Gastroesophageal sphincter (tissue), 4 donors: Measurements from ENCODE around the gene BRINP3. TPM values are rescaled to one million over a fixed set of nuclear protein-coding genes. Genes with fewer than 3 reads are reported as not detected.

Experiments used
- ATAC-seq: fragments of 150-250 bp; one replicate; pipeline ENCODE4 v1.9.1; 2016; ENCODE audit warnings: mild to moderate bottlenecking, moderate library complexity
- H3K27ac ChIP-seq, 4 donors: fragments of 200-600 bp; sonication (generic) in 3 of 4; 1 replicate in 3 of 4; 2 replicates in 1 of 4; pipeline ENCODE4 v1.5.1; 2016 to 2019
- H3K27me3 ChIP-seq: fragments of 200-600 bp; sonication (generic); one replicate; pipeline ENCODE4 v1.5.1; 2019
- H3K36me3 ChIP-seq, 2 donors: fragments of 200-600 bp; sonication (generic); one replicate each; pipeline ENCODE4 v1.5.1; 2019; ENCODE audit warnings: control low read depth in 1 of 2
- H3K4me1 ChIP-seq, 3 donors: fragments of 200-600 bp; sonication (generic); 1 replicate in 2 of 3; 2 replicates in 1 of 3; pipeline ENCODE4 v1.5.1; 2016 to 2019; ENCODE audit warnings: control low read depth in 2 of 3
- H3K4me3 ChIP-seq, 2 donors: fragments of 200-600 bp; sonication (generic); one replicate each; pipeline ENCODE4 v1.5.1; 2019; ENCODE audit warnings: mild to moderate bottlenecking in 1 of 2, moderate library complexity in 1 of 2
- H3K9me3 ChIP-seq, 3 donors: fragments of 200-600 bp; sonication (generic); one replicate each; pipeline ENCODE4 v1.5.1; 2017 to 2019; ENCODE audit warnings: control low read depth in 2 of 3
- CTCF ChIP-seq, 4 experiments: fragments of 200-600 bp in 2 of 4; fragments of 450-650 bp in 2 of 4; sonication (generic) in 1 of 4; IDR thresholded peaks; one replicate each; pipeline ENCODE4 v1.5.1; 2017 to 2019; ENCODE audit warnings: antibody characterized with exemption in 4 of 4, mild to moderate bottlenecking in 2 of 4, moderate library complexity in 2 of 4
- EP300 ChIP-seq: sonication (generic); formaldehyde crosslinking; IDR thresholded peaks from one replicate; pipeline ENCODE4 v1.6.1; 2017; ENCODE audit warnings: antibody characterized with exemption, mild to moderate bottlenecking
- POLR2A ChIP-seq, 2 donors: fragments of 450-650 bp; IDR thresholded peaks; one replicate each; pipeline ENCODE4 v1.6.1; 2017; ENCODE audit warnings: antibody characterized with exemption in 2 of 2, mild to moderate bottlenecking in 2 of 2, moderate library complexity in 1 of 2
- POLR2AphosphoS5 ChIP-seq: sonication (generic); formaldehyde crosslinking; IDR thresholded peaks from one replicate; pipeline ENCODE4 v1.6.1; 2017; ENCODE audit warnings: antibody characterized with exemption
- WGBS, 2 donors: methylation state at CpG; one replicate each; pipeline ENCODE4 v1.1.5; 2018; ENCODE audit warnings: low coverage in 1 of 2; 5-methylcytosine and 5-hydroxymethylcytosine counted together
- total RNA-seq, 4 donors: library from RNA; depleted of rRNA; stranded (reverse); fragments of >200 nt; gene quantifications; one replicate each; pipeline ENCODE4 v1.1.0, GENCODE V29; 2016

Gene BRINP3
- total RNA-seq, 4 donors from 2014 or later = 6.7 to 24.7 (median 12.0) TPM

GRCh38 chr1:190303501-190303900, 174.2 kb downstream of the BRINP3 start:
- no peak overlapping the region for H3K27ac ChIP-seq
- no peaks in the 10 kb centered on the region for H3K4me1 ChIP-seq
- no peak overlapping the region for H3K4me3 ChIP-seq
- H3K9me3 ChIP-seq = no peaks in the 10 kb centered on the region
- no peaks in the 10 kb centered on the region for H3K36me3 ChIP-seq
- no peak for TF ChIP-seq EP300
- no peak for TF ChIP-seq POLR2A (IDR thresholded peaks at IDR 0.05)
- no peak for TF ChIP-seq POLR2AphosphoS5
- TF ChIP-seq CTCF (IDR thresholded peaks at IDR 0.05) = no peak
- H3K27me3 ChIP-seq = no peaks in the 10 kb centered on the region
- no peak for ATAC-seq

GRCh38 chr1:190296453-190296852, 181.2 kb downstream of the BRINP3 start:
- 55 to 100% methylated on average over 2 of the region's 2 CpGs for WGBS, 2 donors

GRCh38 chr1:190289897-190290296, 187.8 kb downstream of the BRINP3 start:
- TF ChIP-seq POLR2A (IDR thresholded peaks at IDR 0.05) = no peak
- no peak for TF ChIP-seq EP300
- no peak for TF ChIP-seq CTCF (IDR thresholded peaks at IDR 0.05)
- TF ChIP-seq POLR2AphosphoS5 = no peak
- Histone ChIP-seq H3K4me1 (no peaks in the 10 kb centered on the region), H3K36me3 (no peaks in the 10 kb centered on the region), H3K9me3 (no peaks in the 10 kb centered on the region), H3K27me3 (no peaks in the 10 kb centered on the region), H3K27ac (no peak overlapping the region), H3K4me3 (no peak overlapping the region)
- ATAC-seq = no peak
- WGBS, 2 donors = 76 to 95% methylated on average over 2 of the region's 2 CpGs

More at GRCh38 chr1:190296453-190296852, 181.2 kb downstream of the BRINP3 start:
- Histone ChIP-seq H3K9me3 (no peaks in the 10 kb centered on the region), H3K4me1 (no peaks in the 10 kb centered on the region), H3K27ac (no peak overlapping the region), H3K4me3 (no peak overlapping the region), H3K36me3 (no peaks in the 10 kb centered on the region), H3K27me3 (no peaks in the 10 kb centered on the region)
- TF ChIP-seq CTCF (IDR thresholded peaks at IDR 0.05) (no peak), EP300 (no peak), POLR2A (IDR thresholded peaks at IDR 0.05) (no peak), POLR2AphosphoS5 (no peak)
- ATAC-seq = no peak

- no peak for ATAC-seq
- Histone ChIP-seq H3K9me3 (no peaks in the 10 kb centered on the region), H3K27ac (no peak overlapping the region), H3K36me3 (no peaks in the 10 kb centered on the region), H3K4me3 (no peak overlapping the region), H3K27me3 (no peaks in the 10 kb centered on the region), H3K4me1 (no peaks in the 10 kb centered on the region)
- WGBS, 2 donors = 81% methylated on average over 1 of the region's 1 CpG
- TF ChIP-seq EP300 (no peak), CTCF (IDR thresholded peaks at IDR 0.05) (no peak), POLR2A (IDR thresholded peaks at IDR 0.05) (no peak), POLR2AphosphoS5 (no peak)
These were observed 191.6 kb downstream of the BRINP3 start for GRCh38 chr1:190286111-190286510.

GRCh38 chr1:190277107-190277506, 200.6 kb downstream of the BRINP3 start:
- Histone ChIP-seq H3K4me3 (no peak overlapping the region), H3K36me3 (no peaks in the 10 kb centered on the region), H3K27me3 (no peaks in the 10 kb centered on the region), H3K27ac (no peak overlapping the region), H3K4me1 (no peaks in the 10 kb centered on the region), H3K9me3 (no peaks in the 10 kb centered on the region)
- TF ChIP-seq POLR2A (IDR thresholded peaks at IDR 0.05) (no peak), EP300 (no peak), CTCF (IDR thresholded peaks at IDR 0.05) (no peak), POLR2AphosphoS5 (no peak)
- WGBS, 2 donors = 78 to 98% methylated on average over 3 of the region's 3 CpGs
- no peak for ATAC-seq
